Measurements from ENCODE around the gene TTC16. TPM values are rescaled to one million over a fixed set of nuclear protein-coding genes. Genes with fewer than 3 reads are reported as not detected.

TTC16 gene
- total RNA-seq, 4 donors from 2014 or later: under 0.01 to 0.17 (median 0.11) TPM; not detected in 1

GRCh38 chr9:127771570-127772189, 55.8 kb downstream of the TTC16 start:
- 9% methylated on average over 8 of the region's 19 CpGs for WGBS
- Histone ChIP-seq H3K27me3 (peaks cover 0 to 2% (median 0%) of the 10 kb centered on the region in 4 donors), H3K9me3 (no peaks in the 10 kb centered on the region), H3K36me3 (peaks cover 0 to 3% (median 0%) of the 10 kb centered on the region in 4 donors), H3K4me1 (peaks cover 21 to 43% (median 31%) of the 10 kb centered on the region in 4 donors), H3K4me3 (peak overlapping the region; percentile 53 to 70 (median 58)), H3K27ac (replicated peaks in 1 of 4) (peak overlapping the region; percentile 40 to 75 (median 59))
- DNase-seq (ENCODE audit: extremely low spot score): no peak
- intact Hi-C loops (cut with DNase I): no loop called here
- peak in 1 of 2 donors; percentile 1 for TF ChIP-seq POLR2AphosphoS5 (IDR thresholded peaks at IDR 0.05)
- no peak for TF ChIP-seq EP300 (IDR thresholded peaks at IDR 0.05)
- TF ChIP-seq CTCF (IDR thresholded peaks at IDR 0.05): peak in 1 of 3 experiments; percentile 0
- TF ChIP-seq POLR2A (IDR thresholded peaks at IDR 0.05; ENCODE audit: low read depth): no peak

GRCh38 chr9:127772603-127773002, 56.7 kb downstream of the TTC16 start:
- no peaks in the 10 kb centered on the region for H3K9me3 ChIP-seq
- H3K27me3 ChIP-seq: no peaks in the 10 kb centered on the region
- intact Hi-C loops (cut with DNase I): no loop called here
- 93% methylated on average over 5 of the region's 5 CpGs for WGBS
- no peak for DNase-seq (ENCODE audit: extremely low spot score)
- TF ChIP-seq EP300 (IDR thresholded peaks at IDR 0.05): no peak
- TF ChIP-seq CTCF (IDR thresholded peaks at IDR 0.05): no peak
- TF ChIP-seq POLR2AphosphoS5 (IDR thresholded peaks at IDR 0.05): no peak
- no peak for TF ChIP-seq POLR2A (IDR thresholded peaks at IDR 0.05; ENCODE audit: low read depth)
- no peak overlapping the region for H3K27ac ChIP-seq (replicated peaks in 1 of 4)
- peaks cover 12 to 36% (median 23%) of the 10 kb centered on the region in 4 donors for H3K4me1 ChIP-seq
- no peaks in the 10 kb centered on the region for H3K36me3 ChIP-seq
- no peak overlapping the region for H3K4me3 ChIP-seq

- 90% methylated on average over 3 of the region's 3 CpGs for WGBS
- no peaks in the 10 kb centered on the region for H3K9me3 ChIP-seq
- TF ChIP-seq POLR2AphosphoS5 (IDR thresholded peaks at IDR 0.05) (no peak), POLR2A (IDR thresholded peaks at IDR 0.05; ENCODE audit: low read depth) (no peak), EP300 (IDR thresholded peaks at IDR 0.05) (no peak), CTCF (IDR thresholded peaks at IDR 0.05) (no peak)
- no peak for DNase-seq (ENCODE audit: extremely low spot score)
- H3K27ac ChIP-seq (replicated peaks in 1 of 4): no peak overlapping the region
- H3K4me3 ChIP-seq: no peak overlapping the region
- peaks cover 11 to 29% (median 20%) of the 10 kb centered on the region in 4 donors for H3K4me1 ChIP-seq
- H3K27me3 ChIP-seq: no peaks in the 10 kb centered on the region
- intact Hi-C loops (cut with DNase I): no loop called here
- no peaks in the 10 kb centered on the region for H3K36me3 ChIP-seq
These were observed 57.4 kb downstream of the TTC16 start for GRCh38 chr9:127773272-127773671.

DNA sequence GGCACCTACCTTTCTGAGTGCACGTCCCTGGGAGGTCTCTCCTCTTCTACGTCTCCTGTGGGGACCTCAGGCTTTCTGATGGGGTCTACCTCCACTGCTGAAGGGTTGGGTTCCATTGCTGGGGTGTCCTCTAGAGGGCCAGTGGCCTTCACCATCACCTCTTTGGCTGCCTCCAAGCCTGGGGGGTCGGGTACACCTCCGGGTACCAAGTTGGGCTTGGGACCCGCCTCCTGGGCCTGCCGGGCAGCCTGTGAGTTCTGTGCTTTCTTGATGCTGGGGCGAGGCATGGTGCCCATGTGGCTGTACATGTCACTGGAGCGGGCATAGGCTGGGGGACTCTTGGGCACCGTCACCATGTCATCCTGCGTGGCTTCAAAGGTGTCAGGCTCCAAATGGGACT, 58.1 kb downstream of the TTC16 start:
- Histone ChIP-seq H3K27me3 (no peaks in the 10 kb centered on the region), H3K27ac (replicated peaks in 1 of 4) (no peak overlapping the region), H3K36me3 (no peaks in the 10 kb centered on the region), H3K4me3 (no peak overlapping the region), H3K4me1 (peaks cover 17 to 29% (median 22%) of the 10 kb centered on the region in 4 donors), H3K9me3 (no peaks in the 10 kb centered on the region)
- WGBS: 92% methylated on average over 5 of the region's 10 CpGs
- intact Hi-C loops (cut with DNase I): no loop called here
- no peak for DNase-seq (ENCODE audit: extremely low spot score)
- TF ChIP-seq POLR2A (IDR thresholded peaks at IDR 0.05; ENCODE audit: low read depth): no peak
- TF ChIP-seq CTCF (IDR thresholded peaks at IDR 0.05): no peak
- no peak for TF ChIP-seq EP300 (IDR thresholded peaks at IDR 0.05)
- no peak for TF ChIP-seq POLR2AphosphoS5 (IDR thresholded peaks at IDR 0.05)
